Hepatocyte (in vitro differentiated cells): ENCODE data around the gene SRPK1.

Experiments used
- EZH2 ChIP-seq: fragments of 200-600 bp; sonication (generic); IDR thresholded peaks from 2 replicates; pipeline ENCODE4 v1.6.1; 2016; ENCODE audit warnings: antibody characterized with exemption, mild to moderate bottlenecking, borderline replicate concordance
- TF ChIP-seq, protein P1 (sequence below): fragments of 200-600 bp; sonication (generic); IDR thresholded peaks from 2 replicates; pipeline ENCODE4 v1.5.1; 2016; ENCODE audit warnings: antibody characterized with exemption, mild to moderate bottlenecking; ENCODE audit not compliant: poor library complexity

DNA sequence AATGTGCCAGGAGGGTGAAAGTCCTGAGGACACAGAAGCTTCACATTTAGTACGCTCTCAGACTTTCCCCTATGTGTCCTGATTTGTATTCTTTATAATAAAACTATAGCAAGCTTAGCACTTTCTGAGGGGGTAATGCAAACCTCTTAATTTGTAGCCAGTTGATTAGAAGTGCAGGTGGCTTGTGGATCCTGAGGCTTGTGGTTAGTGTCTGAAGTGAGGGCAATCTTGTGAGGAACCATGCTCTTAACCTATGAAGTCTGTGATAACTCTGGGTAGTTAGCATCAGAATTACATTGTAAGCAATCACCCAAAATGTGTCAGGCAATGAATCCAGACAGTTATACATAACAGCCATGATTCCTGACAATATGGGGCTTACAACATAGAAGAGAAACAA is 64.6 kb downstream of the SRPK1 start:
- TF ChIP-seq, protein P1, sequence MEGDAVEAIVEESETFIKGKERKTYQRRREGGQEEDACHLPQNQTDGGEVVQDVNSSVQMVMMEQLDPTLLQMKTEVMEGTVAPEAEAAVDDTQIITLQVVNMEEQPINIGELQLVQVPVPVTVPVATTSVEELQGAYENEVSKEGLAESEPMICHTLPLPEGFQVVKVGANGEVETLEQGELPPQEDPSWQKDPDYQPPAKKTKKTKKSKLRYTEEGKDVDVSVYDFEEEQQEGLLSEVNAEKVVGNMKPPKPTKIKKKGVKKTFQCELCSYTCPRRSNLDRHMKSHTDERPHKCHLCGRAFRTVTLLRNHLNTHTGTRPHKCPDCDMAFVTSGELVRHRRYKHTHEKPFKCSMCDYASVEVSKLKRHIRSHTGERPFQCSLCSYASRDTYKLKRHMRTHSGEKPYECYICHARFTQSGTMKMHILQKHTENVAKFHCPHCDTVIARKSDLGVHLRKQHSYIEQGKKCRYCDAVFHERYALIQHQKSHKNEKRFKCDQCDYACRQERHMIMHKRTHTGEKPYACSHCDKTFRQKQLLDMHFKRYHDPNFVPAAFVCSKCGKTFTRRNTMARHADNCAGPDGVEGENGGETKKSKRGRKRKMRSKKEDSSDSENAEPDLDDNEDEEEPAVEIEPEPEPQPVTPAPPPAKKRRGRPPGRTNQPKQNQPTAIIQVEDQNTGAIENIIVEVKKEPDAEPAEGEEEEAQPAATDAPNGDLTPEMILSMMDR, result no peak
- TF ChIP-seq EZH2, result no peak
